GM12878 (cell line): ENCODE data around the gene PRTFDC1.

Source experiments
- BCL11A ChIP-seq: IDR thresholded peaks from 2 replicates; pipeline ENCODE4 v1.6.1; 2011; ENCODE audit warnings: low read depth, low read length
- CBX5 ChIP-seq: sonication (generic); IDR thresholded peaks from 2 replicates; pipeline ENCODE4 v1.6.1; 2016; ENCODE audit warnings: low read depth, moderate library complexity, mild to moderate bottlenecking, inconsistent platforms
- EP300 ChIP-seq, 2 experiments: fragments of 150-350 bp in 1 of 2; IDR thresholded peaks; 2 replicates each; pipeline ENCODE4 v1.6.1; 2011 to 2012; ENCODE audit warnings: low read depth in 2 of 2, low read length in 2 of 2, borderline replicate concordance in 1 of 2, improper control_type of control experiment in 1 of 2, inconsistent platforms in 1 of 2; ENCODE audit not compliant: control insufficient read depth in 1 of 2
- IRF3 ChIP-seq: fragments of 450-650 bp; IDR thresholded peaks from 2 replicates; pipeline ENCODE4 v1.6.1; 2014; ENCODE audit warnings: mild to moderate bottlenecking
- NFYB ChIP-seq: IDR thresholded peaks from 2 replicates; pipeline ENCODE4 v1.6.1; 2011; ENCODE audit warnings: low read depth, mild to moderate bottlenecking, low read length, improper control_type of control experiment, moderate library complexity; ENCODE audit not compliant: insufficient read depth
- PAX8 ChIP-seq: fragments of 450-650 bp; IDR thresholded peaks from 2 replicates; pipeline ENCODE4 v1.6.1; 2017; ENCODE audit warnings: mild to moderate bottlenecking, moderate library complexity
- POLR2A ChIP-seq: IDR thresholded peaks from 2 replicates; pipeline ENCODE4 v1.6.1; 2011; ENCODE audit warnings: low read depth, mild to moderate bottlenecking, low read length
- TF ChIP-seq, protein P1 (sequence below): IDR thresholded peaks from 2 replicates; pipeline ENCODE4 v1.6.1; 2011; ENCODE audit warnings: low read depth, mild to moderate bottlenecking, low read length, moderate library complexity, borderline replicate concordance; ENCODE audit errors: extremely low read depth

DNA sequence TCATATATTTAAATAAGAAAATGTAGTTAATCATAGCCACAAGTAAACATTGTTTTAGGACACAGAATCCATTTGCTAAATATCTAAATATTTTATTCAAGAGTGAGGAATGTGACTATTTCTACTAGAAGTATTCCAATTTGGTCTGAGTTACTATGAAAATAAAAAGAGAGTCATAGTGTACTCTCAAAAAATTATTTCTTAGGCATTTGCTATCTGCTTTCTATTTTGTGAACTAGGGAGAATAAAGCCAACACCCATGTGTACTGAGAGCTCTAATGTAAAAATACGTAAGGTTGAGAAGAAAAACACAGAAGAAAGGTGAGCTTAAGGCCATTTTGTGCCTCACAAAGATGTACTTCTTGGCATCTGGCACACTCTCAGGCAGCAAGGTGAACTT, 38.3 kb downstream of the PRTFDC1 start:
- TF ChIP-seq POLR2A, result no peak
- TF ChIP-seq NFYB, result no peak
- TF ChIP-seq, protein P1, sequence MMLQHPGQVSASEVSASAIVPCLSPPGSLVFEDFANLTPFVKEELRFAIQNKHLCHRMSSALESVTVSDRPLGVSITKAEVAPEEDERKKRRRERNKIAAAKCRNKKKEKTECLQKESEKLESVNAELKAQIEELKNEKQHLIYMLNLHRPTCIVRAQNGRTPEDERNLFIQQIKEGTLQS, result no peak
- TF ChIP-seq BCL11A, result no peak
- no peak for TF ChIP-seq IRF3
- TF ChIP-seq PAX8, result no peak
- TF ChIP-seq CBX5, result no peak
- no peak for TF ChIP-seq EP300 (IDR thresholded peaks at IDR 0.05; ENCODE audit: borderline replicate concordance in 1 of 2, control insufficient read depth in 1 of 2, low read depth in 2 of 2, low read length in 2 of 2)
